Natural killer cell (primary cell): ENCODE measurements around the gene PPEF1. TPM values are rescaled to one million over a fixed set of nuclear protein-coding genes. Genes with fewer than 3 reads are reported as not detected.
"Not testable (repeated sequence)": the region's sequence is repeated elsewhere in the genome, so short reads cannot be mapped to it uniquely, and the experiment has no call there.

Experiments
- ATAC-seq, 3 donors: fragments of 150-1000 bp in 2 of 3; fragments of 200-7000 bp in 1 of 3; cut with Tn5 transposase; 1 replicate in 1 of 3; 2 replicates in 2 of 3; pipeline ENCODE4 v1.10.0; 2021; ENCODE audit warnings: mild to moderate bottlenecking in 2 of 3, moderate library complexity in 2 of 3
- DNase-seq, 2 donors: peaks; one replicate each; pipeline versions ENCODE4 v3.0.0 to v3.0.0-alpha.2; 2013 to 2021; ENCODE audit warnings: mixed read lengths in 1 of 2
- H3K27ac ChIP-seq: one replicate; pipeline ENCODE4 v1.5.1; 2013; ENCODE audit warnings: mild to moderate bottlenecking, low read length
- H3K27me3 ChIP-seq: one replicate; pipeline ENCODE4 v1.6.1; 2013; ENCODE audit warnings: low read length; ENCODE audit not compliant: control insufficient read depth, insufficient read depth
- H3K36me3 ChIP-seq: one replicate; pipeline ENCODE4 v1.6.1; 2013; ENCODE audit warnings: low read length; ENCODE audit not compliant: control insufficient read depth, insufficient read depth
- H3K4me1 ChIP-seq: one replicate; pipeline ENCODE4 v1.6.1; 2013; ENCODE audit warnings: low read length; ENCODE audit not compliant: control insufficient read depth, insufficient read depth
- H3K4me3 ChIP-seq: one replicate; pipeline ENCODE4 v1.5.1; 2013; ENCODE audit warnings: low read length
- H3K9me3 ChIP-seq: one replicate; pipeline ENCODE4 v1.6.1; 2013; ENCODE audit warnings: low read length; ENCODE audit not compliant: control insufficient read depth, insufficient read depth
- H3K27ac Mint-ChIP-seq, 2 donors: one replicate each; pipeline ENCODE4 v1.8.0; 2022; ENCODE audit warnings: mild to moderate bottlenecking in 2 of 2, mixed read lengths in 2 of 2, moderate library complexity in 1 of 2
- H3K27me3 Mint-ChIP-seq, 2 donors: one replicate each; pipeline ENCODE4 v1.8.0; 2022; ENCODE audit warnings: low read depth in 2 of 2, mixed read lengths in 2 of 2
- H3K36me3 Mint-ChIP-seq: one replicate; pipeline ENCODE4 v1.8.0; 2022; ENCODE audit warnings: mixed read lengths
- H3K4me1 Mint-ChIP-seq, 2 donors: one replicate each; pipeline ENCODE4 v1.8.0; 2022; ENCODE audit warnings: mixed read lengths in 2 of 2
- H3K4me3 Mint-ChIP-seq: one replicate; pipeline ENCODE4 v1.8.0; 2022; ENCODE audit warnings: mild to moderate bottlenecking, moderate library complexity, mixed read lengths
- H3K9me3 Mint-ChIP-seq, 2 donors: one replicate each; pipeline ENCODE4 v1.8.0; 2022; ENCODE audit warnings: mixed read lengths in 2 of 2
- WGBS: methylation state at CpG from one replicate; pipeline ENCODE4 v1.1.7; 2013; ENCODE audit warnings: missing lambda C conversion rate; ENCODE audit not compliant: insufficient coverage; 5-methylcytosine and 5-hydroxymethylcytosine counted together
- intact Hi-C: fragments of 100-400 bp; cut with micrococcal nuclease; formaldehyde crosslinking; loops from one replicate; pipeline ENCODE4 v1.14.2; 2022
- total RNA-seq, 4 donors: library from RNA; stranded (reverse); fragments of 120-200 nt in 1 of 4; gene quantifications; one replicate each; pipeline versions ENCODE4 v1.2.3 to v1.2.4, GENCODE V29; 2013 to 2022
- TF ChIP-seq, protein P1 (sequence below): fragments of 200-600 bp; IDR thresholded peaks from one replicate; pipeline ENCODE4 v1.8.0; 2022; ENCODE audit warnings: antibody characterized with exemption

Gene PPEF1
- total RNA-seq, 3 donors from 2014 or later (not counting 1 experiment from before 2014, with no cell fraction given), result 0.49 to 1.9 TPM; not detected in 1

DNA sequence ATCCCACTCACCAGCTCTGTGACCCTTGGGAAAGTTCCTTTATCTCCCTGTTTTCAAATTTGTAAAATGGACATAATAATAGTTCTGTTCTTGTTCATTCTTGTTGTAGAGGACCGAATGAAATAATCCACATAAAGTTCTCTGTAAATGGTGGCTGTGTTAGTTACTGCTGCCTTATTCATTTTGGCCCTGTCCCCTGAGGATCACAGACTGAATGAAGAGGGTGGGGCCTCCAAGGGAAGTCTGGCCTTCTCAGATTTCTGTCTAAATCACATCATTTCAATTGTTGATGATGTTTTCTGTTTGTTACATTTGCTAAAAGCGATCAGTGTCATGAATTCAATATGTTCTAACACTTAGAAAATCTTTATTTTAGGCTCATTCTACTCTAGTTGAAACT lies 117.9 kb downstream of the PPEF1 start:
- 80% methylated on average over 1 of the region's 2 CpGs for WGBS
- H3K27ac Mint-ChIP-seq, result no peak overlapping the region
- no peaks in the 10 kb centered on the region for H3K4me1 Mint-ChIP-seq
- no peak overlapping the region for H3K4me3 Mint-ChIP-seq
- H3K27ac ChIP-seq, result no peak overlapping the region
- H3K4me1 ChIP-seq, result no peaks in the 10 kb centered on the region
- no peaks in the 10 kb centered on the region for H3K36me3 ChIP-seq
- H3K27me3 Mint-ChIP-seq, result no peaks in the 10 kb centered on the region
- TF ChIP-seq, protein P1, sequence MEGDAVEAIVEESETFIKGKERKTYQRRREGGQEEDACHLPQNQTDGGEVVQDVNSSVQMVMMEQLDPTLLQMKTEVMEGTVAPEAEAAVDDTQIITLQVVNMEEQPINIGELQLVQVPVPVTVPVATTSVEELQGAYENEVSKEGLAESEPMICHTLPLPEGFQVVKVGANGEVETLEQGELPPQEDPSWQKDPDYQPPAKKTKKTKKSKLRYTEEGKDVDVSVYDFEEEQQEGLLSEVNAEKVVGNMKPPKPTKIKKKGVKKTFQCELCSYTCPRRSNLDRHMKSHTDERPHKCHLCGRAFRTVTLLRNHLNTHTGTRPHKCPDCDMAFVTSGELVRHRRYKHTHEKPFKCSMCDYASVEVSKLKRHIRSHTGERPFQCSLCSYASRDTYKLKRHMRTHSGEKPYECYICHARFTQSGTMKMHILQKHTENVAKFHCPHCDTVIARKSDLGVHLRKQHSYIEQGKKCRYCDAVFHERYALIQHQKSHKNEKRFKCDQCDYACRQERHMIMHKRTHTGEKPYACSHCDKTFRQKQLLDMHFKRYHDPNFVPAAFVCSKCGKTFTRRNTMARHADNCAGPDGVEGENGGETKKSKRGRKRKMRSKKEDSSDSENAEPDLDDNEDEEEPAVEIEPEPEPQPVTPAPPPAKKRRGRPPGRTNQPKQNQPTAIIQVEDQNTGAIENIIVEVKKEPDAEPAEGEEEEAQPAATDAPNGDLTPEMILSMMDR, result no peak
- intact Hi-C loops, result no loop called here
- H3K36me3 Mint-ChIP-seq, result no peaks in the 10 kb centered on the region
- no peaks in the 10 kb centered on the region for H3K9me3 Mint-ChIP-seq
- no peak overlapping the region for H3K4me3 ChIP-seq
- DNase-seq (no peak), ATAC-seq (no peak)
- no peaks in the 10 kb centered on the region for H3K9me3 ChIP-seq
- H3K27me3 ChIP-seq, result no peaks in the 10 kb centered on the region

DNA sequence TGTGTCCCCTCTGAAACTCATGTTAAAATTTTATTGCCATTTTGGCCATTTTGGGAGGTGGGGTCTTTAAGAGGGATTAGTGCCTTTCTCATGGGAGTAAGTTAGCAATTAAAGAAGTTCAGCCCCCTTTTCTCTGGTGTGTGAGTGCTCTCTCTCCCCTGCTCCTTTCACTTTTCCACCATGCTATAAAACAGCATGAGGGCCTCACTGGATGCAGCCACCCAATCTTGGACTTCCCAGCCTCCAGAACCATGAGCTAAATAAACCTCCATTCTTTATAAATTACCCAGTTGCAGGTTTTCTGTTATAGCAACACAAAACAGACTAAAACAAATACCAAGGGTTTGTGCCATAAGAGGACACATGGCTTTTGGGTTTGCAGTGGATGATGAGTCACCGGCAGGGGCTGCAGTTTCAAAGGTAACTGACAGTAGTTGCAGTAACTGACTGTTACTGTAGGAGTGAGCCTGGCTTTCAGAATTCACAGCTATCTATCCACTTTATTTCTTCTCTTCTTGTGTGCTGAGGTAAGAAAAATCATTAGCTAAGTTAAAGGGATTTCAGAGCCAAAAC lies 121.5 kb downstream of the PPEF1 start:
- intact Hi-C loops, result no loop called here
- no CpG with 5 or more reads among the region's 1 CpG for WGBS
- no peaks in the 10 kb centered on the region for H3K9me3 Mint-ChIP-seq
- no peaks in the 10 kb centered on the region for H3K27me3 Mint-ChIP-seq
- ATAC-seq, result no peak
- Histone ChIP-seq H3K36me3 (no peaks in the 10 kb centered on the region), H3K4me3 (no peak overlapping the region), H3K9me3 (no peaks in the 10 kb centered on the region), H3K4me1 (no peaks in the 10 kb centered on the region), H3K27me3 (no peaks in the 10 kb centered on the region), H3K27ac (no peak overlapping the region)
- no peak overlapping the region for H3K27ac Mint-ChIP-seq
- TF ChIP-seq, protein P1, result no peak
- H3K4me3 Mint-ChIP-seq, result no peak overlapping the region
- no peak for DNase-seq
- no peaks in the 10 kb centered on the region for H3K36me3 Mint-ChIP-seq
- no peaks in the 10 kb centered on the region for H3K4me1 Mint-ChIP-seq

DNA sequence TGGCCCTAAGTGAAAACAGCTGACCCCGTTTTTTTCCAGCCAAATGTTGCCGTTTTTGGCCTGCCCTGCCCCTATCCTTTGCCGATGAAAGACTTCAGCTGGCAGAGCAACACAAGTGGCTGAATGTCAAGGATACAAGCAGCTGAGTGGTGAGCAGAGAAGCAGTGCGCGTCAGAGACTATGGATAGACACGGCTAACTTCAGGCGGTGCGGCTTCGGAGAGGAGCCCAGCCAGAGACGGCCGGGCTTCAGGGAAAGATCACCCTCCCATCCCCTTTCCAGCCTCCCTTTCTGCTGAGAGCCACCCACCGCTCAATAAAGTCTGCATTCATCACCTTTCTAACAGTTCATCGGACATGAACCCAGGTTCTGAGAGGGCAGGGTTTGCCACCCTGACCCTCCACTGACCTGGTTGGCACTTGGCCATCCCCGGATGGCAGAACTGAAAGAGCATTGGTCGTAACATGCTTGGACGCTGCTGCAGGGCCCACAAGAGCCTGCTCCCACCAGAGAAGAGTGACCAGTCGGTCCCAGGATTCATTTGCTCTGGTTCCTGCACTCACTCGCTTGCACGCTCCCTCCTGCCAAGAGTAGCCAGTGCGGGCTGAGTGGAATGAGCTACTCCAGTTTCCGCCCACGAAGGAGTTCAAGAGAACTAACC lies 125.8 kb downstream of the PPEF1 start:
- TF ChIP-seq, protein P1, result no peak
- no peak overlapping the region for H3K4me3 ChIP-seq
- ATAC-seq, result no peak
- Mint-ChIP-seq H3K4me3 (no peak overlapping the region), H3K27ac (no peak overlapping the region), H3K36me3 (no peaks in the 10 kb centered on the region), H3K27me3 (no peaks in the 10 kb centered on the region), H3K4me1 (no peaks in the 10 kb centered on the region), H3K9me3 (no peaks in the 10 kb centered on the region)
- H3K9me3 ChIP-seq, result no peaks in the 10 kb centered on the region
- H3K4me1 ChIP-seq, result no peaks in the 10 kb centered on the region
- intact Hi-C loops, result no loop called here
- H3K36me3 ChIP-seq, result no peaks in the 10 kb centered on the region
- WGBS, result 94% methylated on average over 22 of the region's 22 CpGs
- H3K27ac ChIP-seq, result no peak overlapping the region
- DNase-seq, result no peak
- H3K27me3 ChIP-seq, result no peaks in the 10 kb centered on the region

DNA sequence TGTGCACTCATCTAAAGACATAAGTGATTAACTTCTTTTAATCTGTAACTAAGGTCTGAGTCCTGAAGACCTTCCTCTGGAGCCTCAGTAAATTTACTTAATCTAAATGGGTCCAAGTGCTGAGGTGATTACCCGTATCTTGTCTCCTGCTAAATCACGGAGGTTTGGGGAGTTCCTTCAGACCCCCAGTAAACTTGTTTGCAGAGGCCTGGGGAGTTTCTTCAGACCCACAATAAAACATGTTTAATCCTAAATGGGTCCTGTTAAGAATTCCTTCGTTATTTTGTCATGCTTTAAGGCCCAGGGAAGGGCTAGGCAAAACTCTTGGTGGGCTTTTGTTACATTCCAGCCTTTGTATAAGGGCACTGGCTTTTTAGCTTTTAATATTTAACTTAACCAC lies 140.5 kb downstream of the PPEF1 start:
- H3K9me3 ChIP-seq, H3K27ac ChIP-seq, H3K4me1 ChIP-seq, H3K36me3 ChIP-seq, H3K4me1 Mint-ChIP-seq, H3K27me3 Mint-ChIP-seq, DNase-seq, ATAC-seq, H3K27me3 ChIP-seq, H3K27ac Mint-ChIP-seq, H3K9me3 Mint-ChIP-seq, H3K36me3 Mint-ChIP-seq, H3K4me3 ChIP-seq, H3K4me3 Mint-ChIP-seq, intact Hi-C loops: not testable (repeated sequence)
- WGBS, result 89% methylated on average over 3 of the region's 3 CpGs
